Gastroesophageal sphincter (tissue), 3 donors: ENCODE results near the gene GCK.
"Not testable (repeated sequence)": the region's sequence is repeated elsewhere in the genome, so short reads cannot be mapped to it uniquely, and the experiment has no call there.

Experiments
- EP300 ChIP-seq: sonication (generic); formaldehyde crosslinking; IDR thresholded peaks from one replicate; pipeline ENCODE4 v1.6.1; 2017; ENCODE audit warnings: antibody characterized with exemption, mild to moderate bottlenecking
- POLR2A ChIP-seq, 2 donors: fragments of 450-650 bp; IDR thresholded peaks; one replicate each; pipeline ENCODE4 v1.6.1; 2017; ENCODE audit warnings: antibody characterized with exemption in 2 of 2, mild to moderate bottlenecking in 2 of 2, moderate library complexity in 1 of 2
- POLR2AphosphoS5 ChIP-seq: sonication (generic); formaldehyde crosslinking; IDR thresholded peaks from one replicate; pipeline ENCODE4 v1.6.1; 2017; ENCODE audit warnings: antibody characterized with exemption
- TF ChIP-seq, protein P1 (sequence below), 4 experiments: fragments of 200-600 bp in 2 of 4; fragments of 450-650 bp in 2 of 4; sonication (generic) in 1 of 4; IDR thresholded peaks; one replicate each; pipeline ENCODE4 v1.5.1; 2017 to 2019; ENCODE audit warnings: antibody characterized with exemption in 4 of 4, mild to moderate bottlenecking in 2 of 4, moderate library complexity in 2 of 4

DNA sequence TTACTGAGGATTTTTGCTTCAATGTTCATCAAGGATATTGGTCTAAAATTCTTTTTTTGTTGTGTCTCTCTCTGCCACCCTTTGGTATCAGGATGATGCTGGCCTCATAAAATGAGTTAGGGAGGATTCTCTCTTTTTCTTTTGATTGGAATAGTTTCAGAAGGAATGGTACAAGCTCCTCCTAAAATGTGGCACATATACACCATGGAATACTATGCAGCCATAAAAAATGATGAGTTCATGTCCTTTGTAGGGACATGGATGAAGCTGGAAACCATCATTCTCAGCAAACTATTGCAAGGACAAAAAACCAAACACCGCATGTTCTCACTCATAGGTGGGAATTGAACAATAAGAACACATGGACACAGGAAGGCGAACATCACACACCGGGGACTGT lies 10.9 kb upstream of the GCK start:
- TF ChIP-seq, protein P1, sequence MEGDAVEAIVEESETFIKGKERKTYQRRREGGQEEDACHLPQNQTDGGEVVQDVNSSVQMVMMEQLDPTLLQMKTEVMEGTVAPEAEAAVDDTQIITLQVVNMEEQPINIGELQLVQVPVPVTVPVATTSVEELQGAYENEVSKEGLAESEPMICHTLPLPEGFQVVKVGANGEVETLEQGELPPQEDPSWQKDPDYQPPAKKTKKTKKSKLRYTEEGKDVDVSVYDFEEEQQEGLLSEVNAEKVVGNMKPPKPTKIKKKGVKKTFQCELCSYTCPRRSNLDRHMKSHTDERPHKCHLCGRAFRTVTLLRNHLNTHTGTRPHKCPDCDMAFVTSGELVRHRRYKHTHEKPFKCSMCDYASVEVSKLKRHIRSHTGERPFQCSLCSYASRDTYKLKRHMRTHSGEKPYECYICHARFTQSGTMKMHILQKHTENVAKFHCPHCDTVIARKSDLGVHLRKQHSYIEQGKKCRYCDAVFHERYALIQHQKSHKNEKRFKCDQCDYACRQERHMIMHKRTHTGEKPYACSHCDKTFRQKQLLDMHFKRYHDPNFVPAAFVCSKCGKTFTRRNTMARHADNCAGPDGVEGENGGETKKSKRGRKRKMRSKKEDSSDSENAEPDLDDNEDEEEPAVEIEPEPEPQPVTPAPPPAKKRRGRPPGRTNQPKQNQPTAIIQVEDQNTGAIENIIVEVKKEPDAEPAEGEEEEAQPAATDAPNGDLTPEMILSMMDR (IDR thresholded peaks at IDR 0.05) = not testable (repeated sequence)
- not testable (repeated sequence) for TF ChIP-seq POLR2AphosphoS5; POLR2A (IDR thresholded peaks at IDR 0.05); EP300
